ENCODE measurements around the gene HDAC7.

DNA sequence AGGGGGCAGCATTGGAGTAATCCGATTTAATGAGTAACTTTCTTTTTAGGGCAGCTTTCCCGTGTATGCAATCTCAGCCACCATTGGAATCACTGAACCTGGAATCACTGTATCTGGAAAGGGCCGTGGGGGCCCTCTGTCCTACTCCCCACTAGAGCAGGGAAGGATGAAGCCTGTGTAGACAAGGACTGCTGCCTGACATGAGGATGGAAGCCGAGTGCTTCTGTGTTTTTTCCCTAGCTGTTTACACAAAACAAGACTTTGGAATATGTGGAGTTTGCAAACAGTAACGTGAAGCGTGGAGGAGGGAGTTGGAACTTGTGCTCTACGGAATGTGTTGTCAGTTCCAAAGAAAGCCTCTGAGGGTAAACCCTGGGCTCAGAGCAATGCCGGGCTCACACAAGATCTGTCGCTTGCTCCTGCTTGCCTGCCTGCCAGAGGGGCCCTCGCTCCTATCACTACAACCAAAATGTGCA is 32.4 kb upstream of the HDAC7 start:
- TF ChIP-seq, protein P1, sequence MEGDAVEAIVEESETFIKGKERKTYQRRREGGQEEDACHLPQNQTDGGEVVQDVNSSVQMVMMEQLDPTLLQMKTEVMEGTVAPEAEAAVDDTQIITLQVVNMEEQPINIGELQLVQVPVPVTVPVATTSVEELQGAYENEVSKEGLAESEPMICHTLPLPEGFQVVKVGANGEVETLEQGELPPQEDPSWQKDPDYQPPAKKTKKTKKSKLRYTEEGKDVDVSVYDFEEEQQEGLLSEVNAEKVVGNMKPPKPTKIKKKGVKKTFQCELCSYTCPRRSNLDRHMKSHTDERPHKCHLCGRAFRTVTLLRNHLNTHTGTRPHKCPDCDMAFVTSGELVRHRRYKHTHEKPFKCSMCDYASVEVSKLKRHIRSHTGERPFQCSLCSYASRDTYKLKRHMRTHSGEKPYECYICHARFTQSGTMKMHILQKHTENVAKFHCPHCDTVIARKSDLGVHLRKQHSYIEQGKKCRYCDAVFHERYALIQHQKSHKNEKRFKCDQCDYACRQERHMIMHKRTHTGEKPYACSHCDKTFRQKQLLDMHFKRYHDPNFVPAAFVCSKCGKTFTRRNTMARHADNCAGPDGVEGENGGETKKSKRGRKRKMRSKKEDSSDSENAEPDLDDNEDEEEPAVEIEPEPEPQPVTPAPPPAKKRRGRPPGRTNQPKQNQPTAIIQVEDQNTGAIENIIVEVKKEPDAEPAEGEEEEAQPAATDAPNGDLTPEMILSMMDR (IDR thresholded peaks at IDR 0.05; ENCODE audit: insufficient read depth, low read depth, low read length) = no peak
- no peak for TF ChIP-seq EZH2 (IDR thresholded peaks at IDR 0.05; ENCODE audit: insufficient read depth, low read length)

All from astrocyte (in vitro differentiated cells and primary cell).